A549 treated with AZD9567 at 1 μM for 4 hours (cell line): ENCODE data around the gene SAXO2. TPM values are rescaled to one million over a fixed set of nuclear protein-coding genes. Genes with fewer than 3 reads are reported as not detected.

Experiments
- total RNA-seq: library from RNA; stranded (reverse); fragments of 200-300 nt; extraction: Qiagen RNA extraction; gene quantifications from 5 replicates; pipeline ENCODE4 v1.2.3, GENCODE V29; 2022; ENCODE audit not compliant: insufficient read depth

The SAXO2 gene
- total RNA-seq: 2.4 to 7.7 TPM (median 2.7 TPM) in 5 replicates

GRCh38 chr15:82262422-82263026, at the start of gene SAXO2, which contains the start of gene EFL1:
Gene SAXO2 (plus strand): TSS chr15:82262818. CDS start chr15:82262880, 62 bp downstream.
Gene EFL1 (minus strand): TSS chr15:82262734. CDS start chr15:82261778, 956 bp downstream.

Other genes with a start within 250 kb of the SAXO2 start
- gene MEX3B, start 216.8 kb upstream of the SAXO2 start, total RNA-seq: 3.6 to 5.6 TPM (median 5.2 TPM) in 5 replicates
- 24.0 to 30.4 TPM (median 26.3 TPM) in 5 replicates for gene EFL1, start 84 bp upstream of the SAXO2 start, total RNA-seq
- 0.57 to 0.86 TPM (median 0.65 TPM) in 4 of 5 replicates, not detected in the other for gene GOLGA6L10, start 86.7 kb downstream of the SAXO2 start, total RNA-seq
- 0.78 to 3.0 TPM (median 2.7 TPM) in 5 replicates for gene GOLGA6L9, start 167.0 kb downstream of the SAXO2 start, total RNA-seq